Pancreas (tissue), 10 donors: ENCODE data around the gene POLDIP3. TPM values are rescaled to one million over a fixed set of nuclear protein-coding genes. Genes with fewer than 3 reads are reported as not detected.

ENCODE experiments used
- ATAC-seq, 4 donors: fragments of 200-7000 bp; cut with Tn5 transposase; one replicate each; pipeline versions ENCODE4 v1.8.0 to v1.9.1; 2020; ENCODE audit warnings: mild to moderate bottlenecking in 4 of 4, moderate library complexity in 4 of 4
- DNase-seq, 6 donors: peaks; one replicate each; pipeline ENCODE4 v3.0.0-alpha.2; 2020
- FAIRE-seq: peaks from 2 replicates; lab custom pipeline; 2012; peaks lifted over from hg19 to GRCh38; lab: Jason Lieb, UNC
- H3K27ac ChIP-seq, 4 donors: fragments of 200-600 bp; sonication (generic); 1 replicate in 3 of 4; 2 replicates in 1 of 4; pipeline versions ENCODE4 v1.5.0 to v1.8.0; 2020
- H3K27me3 ChIP-seq, 4 donors: fragments of 200-600 bp; one replicate each; pipeline ENCODE4 v1.8.0; 2021
- H3K36me3 ChIP-seq, 3 donors: fragments of 200-600 bp; sonication (generic) in 1 of 3; one replicate each; pipeline versions ENCODE4 v1.5.0 to v1.8.0; 2020 to 2021
- H3K4me1 ChIP-seq, 3 donors: fragments of 200-600 bp; one replicate each; pipeline ENCODE4 v1.8.0; 2021
- H3K4me3 ChIP-seq, 4 donors: fragments of 200-600 bp; sonication (generic) in 2 of 4; one replicate each; pipeline versions ENCODE4 v1.5.0 to v1.8.0; 2020 to 2021
- H3K9me3 ChIP-seq, 4 donors: fragments of 200-600 bp; one replicate each; pipeline ENCODE4 v1.8.0; 2021
- WGBS, 2 donors: extraction: QIAGEN DNeasy Blood & Tissue Kit; methylation state at CpG; one replicate each; pipeline ENCODE4 v1.1.7; 2013; 5-methylcytosine and 5-hydroxymethylcytosine counted together
- intact Hi-C, 3 donors: fragments of 100-400 bp; cut with DNase I; formaldehyde crosslinking; loops; one replicate each; pipeline versions ENCODE4 v1.11.1 to v1.14.2; 2022
- polyA plus RNA-seq, 2 donors: library from polyadenylated mRNA; stranded (reverse); fragments of 200-250 nt; gene quantifications; one replicate each; pipeline ENCODE4 v1.2.3, GENCODE V29; 2013
- total RNA-seq, 6 donors: library from RNA; stranded (reverse); fragmentation: NEBNext Ultra II Directional in 4 of 6; extraction: Animal tissue kit (Norgen Biotek cat#: 25700) in 4 of 6; gene quantifications; one replicate each; pipeline versions ENCODE4 v1.2.1 to v1.2.4, GENCODE V29; 2021 to 2023
- TF ChIP-seq, protein P1 (sequence below), 4 donors: fragments of 200-600 bp; sonication (generic) in 3 of 4; IDR thresholded peaks; one replicate each; pipeline versions ENCODE4 v1.5.0 to v1.8.0; 2021; ENCODE audit warnings: antibody characterized with exemption in 4 of 4
- donor health status: healthy with polysubstance abuse.
- donor health status: DM: no; HTN: no; CAD: no; lungs with moderate emphysema.
- donor health status: DM: no; HTN: no; CAD: no.
- donor health status: control.
- donor health status: control.
- donor health status: Bipolar disorder and iron deficiency.
- donor health status: DM: yes; HTN: yes; CAD: no.
- donor health status: DM: no; HTN: no; CAD: no.
- donor health status: DM: no; HTN: no; CAD: no.
- donor health status: DM: yes; HTN: yes; CAD: no.

Gene POLDIP3
- total and polyA plus RNA-seq, 8 donors: 14.6 to 35.2 (median 28.2) TPM

DNA sequence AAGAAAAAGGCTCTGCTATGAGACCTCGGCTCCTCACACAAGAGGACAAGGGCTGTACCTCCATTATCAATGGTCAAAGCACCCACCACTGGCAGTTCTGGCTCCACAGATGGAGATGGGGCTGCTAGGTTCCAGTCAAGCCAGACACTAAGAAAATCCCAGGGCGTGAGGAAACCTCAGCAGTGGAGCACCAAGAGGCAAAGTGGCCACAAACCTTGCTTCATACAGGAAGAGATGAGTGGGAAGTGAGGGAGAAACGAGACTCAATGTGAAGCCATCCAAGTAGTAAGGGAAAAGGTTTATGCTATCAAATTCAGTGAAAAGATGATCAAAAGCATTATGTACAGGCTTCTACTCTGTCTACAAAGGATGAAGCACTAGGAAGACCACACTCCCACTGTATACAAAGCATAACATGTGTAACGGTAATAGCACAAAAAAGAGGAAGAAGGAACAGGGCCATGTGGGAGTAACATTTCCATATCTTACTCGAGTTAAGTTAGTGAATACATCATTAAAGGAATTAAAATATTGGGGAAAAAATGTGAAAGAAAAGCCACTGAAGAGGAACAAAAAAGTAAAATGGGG, 27.0 kb downstream of the POLDIP3 start:
- 85% methylated on average over 5 of the region's 5 CpGs for WGBS, 2 donors
- DNase-seq (no peak), ATAC-seq (no peak), FAIRE-seq (no peak)
- intact Hi-C loops: no loop called here
- TF ChIP-seq, protein P1, sequence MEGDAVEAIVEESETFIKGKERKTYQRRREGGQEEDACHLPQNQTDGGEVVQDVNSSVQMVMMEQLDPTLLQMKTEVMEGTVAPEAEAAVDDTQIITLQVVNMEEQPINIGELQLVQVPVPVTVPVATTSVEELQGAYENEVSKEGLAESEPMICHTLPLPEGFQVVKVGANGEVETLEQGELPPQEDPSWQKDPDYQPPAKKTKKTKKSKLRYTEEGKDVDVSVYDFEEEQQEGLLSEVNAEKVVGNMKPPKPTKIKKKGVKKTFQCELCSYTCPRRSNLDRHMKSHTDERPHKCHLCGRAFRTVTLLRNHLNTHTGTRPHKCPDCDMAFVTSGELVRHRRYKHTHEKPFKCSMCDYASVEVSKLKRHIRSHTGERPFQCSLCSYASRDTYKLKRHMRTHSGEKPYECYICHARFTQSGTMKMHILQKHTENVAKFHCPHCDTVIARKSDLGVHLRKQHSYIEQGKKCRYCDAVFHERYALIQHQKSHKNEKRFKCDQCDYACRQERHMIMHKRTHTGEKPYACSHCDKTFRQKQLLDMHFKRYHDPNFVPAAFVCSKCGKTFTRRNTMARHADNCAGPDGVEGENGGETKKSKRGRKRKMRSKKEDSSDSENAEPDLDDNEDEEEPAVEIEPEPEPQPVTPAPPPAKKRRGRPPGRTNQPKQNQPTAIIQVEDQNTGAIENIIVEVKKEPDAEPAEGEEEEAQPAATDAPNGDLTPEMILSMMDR (IDR thresholded peaks at IDR 0.05): no peak
- Histone ChIP-seq H3K27ac (no peak overlapping the region), H3K4me1 (no peaks in the 10 kb centered on the region), H3K9me3 (no peaks in the 10 kb centered on the region), H3K4me3 (no peak overlapping the region), H3K36me3 (peaks cover 0 to 60% (median 21%) of the 10 kb centered on the region in 3 donors), H3K27me3 (no peaks in the 10 kb centered on the region)

DNA sequence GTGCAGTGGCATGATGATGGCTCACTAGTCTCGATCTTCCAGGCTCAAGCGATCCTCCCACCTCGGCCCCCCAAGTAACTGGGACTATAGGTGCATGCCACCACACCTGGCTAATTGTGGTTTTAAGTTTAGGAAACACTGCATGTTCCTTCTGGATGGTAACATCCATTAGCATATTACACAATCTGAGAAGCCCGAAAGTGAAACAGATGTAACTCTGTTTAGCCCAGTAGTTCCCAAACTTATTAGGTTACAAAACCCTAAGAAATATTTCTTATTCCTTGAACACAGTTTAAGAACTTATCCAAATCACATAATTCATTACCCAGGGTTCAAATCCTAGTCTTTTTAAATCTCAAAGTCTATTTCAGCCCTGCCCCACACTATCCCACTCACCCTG, 28.3 kb downstream of the POLDIP3 start:
- DNase-seq: no peak
- WGBS, 2 donors: 90 to 98% methylated on average over 4 of the region's 4 CpGs
- H3K27me3 ChIP-seq: no peaks in the 10 kb centered on the region
- no peak for FAIRE-seq
- H3K4me1 ChIP-seq: no peaks in the 10 kb centered on the region
- peaks cover 0 to 57% (median 19%) of the 10 kb centered on the region in 3 donors for H3K36me3 ChIP-seq
- TF ChIP-seq, protein P1 (IDR thresholded peaks at IDR 0.05): no peak
- no peaks in the 10 kb centered on the region for H3K9me3 ChIP-seq
- ATAC-seq: no peak
- no peak overlapping the region for H3K4me3 ChIP-seq
- intact Hi-C loops: no loop called here
- H3K27ac ChIP-seq: no peak overlapping the region

DNA sequence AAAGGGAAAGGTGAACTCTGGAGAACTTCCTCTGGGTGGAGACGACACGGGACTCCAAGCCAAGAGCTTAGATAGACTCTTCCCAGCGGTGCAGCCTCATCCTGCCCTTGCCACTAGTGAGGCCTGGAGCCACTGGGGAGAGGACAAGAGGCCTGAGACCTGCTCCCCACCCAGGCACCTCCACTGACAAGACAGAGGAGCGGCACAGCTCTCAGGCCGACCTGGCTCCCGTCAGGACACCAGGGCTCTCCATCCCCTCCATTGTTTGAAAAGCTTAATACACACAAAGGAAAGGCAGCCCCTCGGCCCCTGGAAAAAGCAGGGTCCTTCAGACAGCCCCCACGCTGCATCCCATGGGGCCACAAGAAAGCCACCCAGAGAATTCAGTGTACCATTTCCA, 29.6 kb downstream of the POLDIP3 start:
- DNase-seq (no peak), FAIRE-seq (no peak), ATAC-seq (no peak)
- intact Hi-C loops: no loop called here
- no peak overlapping the region for H3K4me3 ChIP-seq
- H3K4me1 ChIP-seq: peaks cover 0 to 3% (median 0%) of the 10 kb centered on the region in 3 donors
- peaks cover 0 to 52% (median 19%) of the 10 kb centered on the region in 3 donors for H3K36me3 ChIP-seq
- H3K27me3 ChIP-seq: no peaks in the 10 kb centered on the region
- no peak overlapping the region for H3K27ac ChIP-seq
- 86 to 91% methylated on average over 8 of the region's 8 CpGs for WGBS, 2 donors
- H3K9me3 ChIP-seq: no peaks in the 10 kb centered on the region
- TF ChIP-seq, protein P1 (IDR thresholded peaks at IDR 0.05): no peak

DNA sequence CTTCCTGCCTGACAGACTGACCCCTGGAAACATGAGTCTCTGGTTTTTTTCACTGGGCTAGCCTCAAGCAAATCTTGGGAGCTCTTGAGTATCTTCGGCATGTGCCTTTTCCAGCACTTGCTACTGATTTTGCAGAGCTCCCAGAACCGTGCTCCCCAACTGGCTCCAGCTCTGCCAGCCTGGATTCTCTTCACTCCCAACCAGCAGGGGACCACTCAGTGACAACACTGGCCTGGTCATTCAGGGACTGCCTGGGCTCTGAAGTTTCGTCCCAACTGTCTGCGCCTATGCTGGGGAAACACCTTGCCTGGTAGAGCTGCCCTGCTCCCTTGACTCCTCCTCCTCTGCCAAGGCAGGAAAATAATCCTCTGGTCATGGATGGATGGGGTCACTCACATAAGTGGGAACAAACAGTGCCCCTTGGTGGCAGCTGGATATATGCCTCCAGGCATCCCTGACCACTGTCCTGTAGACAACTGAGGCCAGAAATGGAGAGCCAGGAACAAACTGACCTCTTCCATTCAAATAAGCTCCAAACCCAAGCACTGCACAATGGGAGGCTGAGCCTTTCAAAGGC, 30.2 kb downstream of the POLDIP3 start:
- Histone ChIP-seq H3K9me3 (no peaks in the 10 kb centered on the region), H3K36me3 (peaks cover 0 to 45% (median 19%) of the 10 kb centered on the region in 3 donors), H3K27me3 (no peaks in the 10 kb centered on the region), H3K27ac (no peak overlapping the region), H3K4me3 (no peak overlapping the region), H3K4me1 (peaks cover 0 to 3% (median 0%) of the 10 kb centered on the region in 3 donors)
- no peak for FAIRE-seq
- no peak for DNase-seq
- ATAC-seq: no peak
- 93 to 96% methylated on average over 4 of the region's 4 CpGs for WGBS, 2 donors
- TF ChIP-seq, protein P1 (IDR thresholded peaks at IDR 0.05): no peak
- intact Hi-C loops: no loop called here

DNA sequence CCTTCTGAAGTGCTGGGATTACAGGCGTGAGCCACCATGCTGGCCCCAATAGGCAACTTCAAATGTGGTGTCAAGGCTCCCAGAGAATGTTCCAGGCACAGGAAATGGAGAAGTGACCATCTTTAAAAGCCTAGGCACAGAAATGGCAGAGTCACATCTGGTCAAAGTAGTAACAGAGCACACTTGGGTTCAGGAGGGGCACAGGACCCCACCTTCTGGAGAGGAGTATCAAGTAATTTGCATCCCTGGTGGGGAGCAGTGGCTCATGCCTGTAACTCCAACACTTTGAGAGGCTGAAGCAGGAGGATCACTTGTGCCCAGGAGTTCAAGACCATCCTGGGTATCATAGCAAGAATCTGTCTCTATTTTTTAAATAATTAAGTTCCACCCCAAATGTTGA, 31.7 kb downstream of the POLDIP3 start:
- 86 to 88% methylated on average over 1 of the region's 1 CpG for WGBS, 2 donors
- H3K27ac ChIP-seq: no peak overlapping the region
- ATAC-seq (no peak), DNase-seq (no peak), FAIRE-seq (no peak)
- H3K4me1 ChIP-seq: peaks cover 0 to 3% (median 0%) of the 10 kb centered on the region in 3 donors
- no peaks in the 10 kb centered on the region for H3K9me3 ChIP-seq
- H3K27me3 ChIP-seq: no peaks in the 10 kb centered on the region
- TF ChIP-seq, protein P1 (IDR thresholded peaks at IDR 0.05): no peak
- H3K36me3 ChIP-seq: peaks cover 0 to 49% (median 19%) of the 10 kb centered on the region in 3 donors
- intact Hi-C loops: no loop called here
- H3K4me3 ChIP-seq: no peak overlapping the region
